ENCODE data around the gene RPL19.

RPL19 gene

DNA sequence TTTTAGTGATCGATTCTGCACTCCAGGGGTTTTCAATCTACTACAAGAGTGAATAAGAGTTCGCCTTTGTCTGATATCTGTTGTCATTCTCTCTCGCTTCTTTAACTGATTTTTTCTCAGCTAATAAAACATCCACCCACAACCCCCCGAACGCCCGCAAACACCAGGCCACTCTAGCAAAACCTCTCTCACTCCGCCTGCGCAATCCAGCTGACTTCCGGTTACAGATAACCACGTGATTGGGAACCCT is 338 bp upstream of the RPL19 start:
- peaks cover 20% of the 10 kb centered on the region for H3K36me3 Mint-ChIP-seq
- H3K27ac Mint-ChIP-seq = peak overlapping the region; percentile 100
- H3K9me3 Mint-ChIP-seq (ENCODE audit: low read depth) = no peaks in the 10 kb centered on the region
- H3K4me3 Mint-ChIP-seq = peak overlapping the region; percentile 99
- peaks cover 49% of the 10 kb centered on the region for H3K4me1 Mint-ChIP-seq (ENCODE audit: low read depth)
- H3K27me3 Mint-ChIP-seq = no peaks in the 10 kb centered on the region

DNA sequence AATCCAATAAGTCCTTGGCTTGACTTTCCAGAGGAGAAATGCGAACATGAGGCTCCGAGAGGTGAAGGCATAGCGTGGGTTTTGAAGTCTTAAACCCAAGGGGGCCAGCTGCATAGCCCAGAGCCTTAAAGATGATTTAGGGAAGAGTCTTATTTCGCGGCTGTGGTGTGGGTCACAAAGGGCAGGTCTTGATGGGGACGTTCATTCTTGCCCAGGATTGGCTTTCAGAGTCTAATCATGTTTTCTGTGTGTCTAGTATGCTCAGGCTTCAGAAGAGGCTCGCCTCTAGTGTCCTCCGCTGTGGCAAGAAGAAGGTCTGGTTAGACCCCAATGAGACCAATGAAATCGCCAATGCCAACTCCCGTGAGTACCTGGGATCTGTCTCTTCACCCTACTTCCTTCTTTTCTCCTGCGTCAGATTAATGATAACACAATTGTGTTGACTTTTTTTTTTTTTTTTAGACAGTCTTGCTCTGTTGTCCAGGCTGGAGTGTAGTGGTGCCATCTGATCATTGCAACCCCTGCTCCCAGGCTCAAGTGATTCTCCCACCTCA is 951 bp downstream of the RPL19 start:
- Mint-ChIP-seq H3K27me3 (no peaks in the 10 kb centered on the region), H3K36me3 (peaks cover 20% of the 10 kb centered on the region), H3K4me1 (ENCODE audit: low read depth) (peaks cover 45% of the 10 kb centered on the region), H3K4me3 (peak overlapping the region; percentile 99), H3K27ac (peak overlapping the region; percentile 100), H3K9me3 (ENCODE audit: low read depth) (no peaks in the 10 kb centered on the region)

DNA sequence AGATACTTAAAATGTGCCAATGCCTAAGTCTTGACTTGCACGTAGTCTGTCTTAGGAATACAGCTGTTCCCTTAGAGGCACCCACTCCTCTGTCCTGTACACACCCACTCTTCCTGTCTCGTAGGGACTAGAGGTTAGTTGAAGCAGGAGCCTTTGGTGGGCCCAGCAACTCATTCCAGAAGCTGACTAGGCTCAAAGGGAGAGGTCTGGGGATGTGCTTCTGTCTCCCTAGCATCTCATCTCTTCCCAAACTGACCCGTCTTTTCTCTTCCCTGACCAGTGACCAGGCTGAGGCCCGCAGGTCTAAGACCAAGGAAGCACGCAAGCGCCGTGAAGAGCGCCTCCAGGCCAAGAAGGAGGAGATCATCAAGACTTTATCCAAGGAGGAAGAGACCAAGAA is 4.2 kb downstream of the RPL19 start:
- H3K9me3 Mint-ChIP-seq (ENCODE audit: low read depth) = no peaks in the 10 kb centered on the region
- H3K27ac Mint-ChIP-seq = no peak overlapping the region
- peak overlapping the region; percentile 35 for H3K4me3 Mint-ChIP-seq
- peaks cover 56% of the 10 kb centered on the region for H3K4me1 Mint-ChIP-seq (ENCODE audit: low read depth)
- H3K27me3 Mint-ChIP-seq = no peaks in the 10 kb centered on the region
- H3K36me3 Mint-ChIP-seq = peaks cover 20% of the 10 kb centered on the region

GRCh38 chr17:39205112-39205526 is 5.0 kb downstream of the RPL19 start:
- Mint-ChIP-seq H3K9me3 (ENCODE audit: low read depth) (no peaks in the 10 kb centered on the region), H3K36me3 (peaks cover 20% of the 10 kb centered on the region), H3K27me3 (no peaks in the 10 kb centered on the region), H3K4me3 (peak overlapping the region; percentile 10), H3K4me1 (ENCODE audit: low read depth) (peaks cover 54% of the 10 kb centered on the region), H3K27ac (peak overlapping the region; percentile 41)

DNA sequence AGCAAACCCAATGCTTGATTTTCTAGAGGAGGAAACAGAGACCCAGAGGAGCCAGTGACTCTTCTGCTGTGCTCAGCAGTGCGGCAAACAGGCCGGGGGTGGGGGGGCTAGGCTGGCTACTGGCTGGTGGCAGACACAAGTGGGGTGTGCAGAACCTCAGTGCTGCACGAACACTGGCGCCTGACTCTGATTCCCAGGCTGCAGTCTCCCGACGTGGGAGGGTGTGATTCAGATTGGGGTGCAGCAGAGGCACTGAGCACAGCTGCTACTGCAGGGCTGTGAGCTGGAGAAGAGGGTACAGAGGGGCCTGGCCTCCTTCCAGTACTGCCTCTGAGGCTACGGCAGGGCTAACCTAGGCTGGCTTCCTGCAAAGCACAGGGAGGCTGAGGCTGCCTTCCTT is 8.1 kb downstream of the RPL19 start:
- H3K27me3 Mint-ChIP-seq = no peaks in the 10 kb centered on the region
- peaks cover 4% of the 10 kb centered on the region for H3K36me3 Mint-ChIP-seq
- no peaks in the 10 kb centered on the region for H3K9me3 Mint-ChIP-seq (ENCODE audit: low read depth)
- H3K4me1 Mint-ChIP-seq (ENCODE audit: low read depth) = peaks cover 40% of the 10 kb centered on the region
- H3K4me3 Mint-ChIP-seq = no peak overlapping the region
- H3K27ac Mint-ChIP-seq = peak overlapping the region; percentile 6

DNA sequence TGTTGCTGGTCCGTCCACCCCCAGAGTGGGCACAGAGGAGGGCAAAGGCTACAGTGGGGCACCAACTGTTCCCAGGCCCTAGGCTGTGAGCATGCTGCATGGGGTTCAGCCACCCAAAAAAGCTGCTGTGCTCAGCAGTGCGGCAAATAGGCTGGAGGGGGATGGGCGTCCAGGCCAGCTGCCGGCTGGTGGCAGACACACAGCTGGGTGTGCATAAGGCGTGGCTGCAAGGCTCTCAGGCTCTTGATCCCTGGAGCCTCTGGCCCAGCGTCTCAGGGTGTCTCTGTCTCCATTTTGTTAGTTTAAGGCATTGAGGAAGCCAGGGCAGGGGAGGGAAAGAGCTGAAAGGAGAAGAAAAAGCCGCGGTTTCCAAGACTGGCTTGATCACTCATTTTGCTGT is 8.8 kb downstream of the RPL19 start:
- Mint-ChIP-seq H3K36me3 (peaks cover under 1% of the 10 kb centered on the region), H3K4me1 (ENCODE audit: low read depth) (peaks cover 34% of the 10 kb centered on the region), H3K27me3 (no peaks in the 10 kb centered on the region), H3K9me3 (ENCODE audit: low read depth) (no peaks in the 10 kb centered on the region), H3K4me3 (peak overlapping the region; percentile 56), H3K27ac (no peak overlapping the region)

- H3K4me3 Mint-ChIP-seq = peak overlapping the region; percentile 56
- no peaks in the 10 kb centered on the region for H3K9me3 Mint-ChIP-seq (ENCODE audit: low read depth)
- H3K36me3 Mint-ChIP-seq = no peaks in the 10 kb centered on the region
- H3K27ac Mint-ChIP-seq = no peak overlapping the region
- no peaks in the 10 kb centered on the region for H3K27me3 Mint-ChIP-seq
- H3K4me1 Mint-ChIP-seq (ENCODE audit: low read depth) = peaks cover 34% of the 10 kb centered on the region
Measured at GRCh38 chr17:39209317-39210092, 9.4 kb downstream of the RPL19 start.

- H3K27me3 Mint-ChIP-seq = no peaks in the 10 kb centered on the region
- H3K9me3 Mint-ChIP-seq (ENCODE audit: low read depth) = no peaks in the 10 kb centered on the region
- peaks cover 33% of the 10 kb centered on the region for H3K4me1 Mint-ChIP-seq (ENCODE audit: low read depth)
- peak overlapping the region; percentile 51 for H3K4me3 Mint-ChIP-seq
- H3K36me3 Mint-ChIP-seq = no peaks in the 10 kb centered on the region
- peak overlapping the region; percentile 50 for H3K27ac Mint-ChIP-seq
Measured at GRCh38 chr17:39210093-39210434, 10.0 kb downstream of the RPL19 start.

DNA sequence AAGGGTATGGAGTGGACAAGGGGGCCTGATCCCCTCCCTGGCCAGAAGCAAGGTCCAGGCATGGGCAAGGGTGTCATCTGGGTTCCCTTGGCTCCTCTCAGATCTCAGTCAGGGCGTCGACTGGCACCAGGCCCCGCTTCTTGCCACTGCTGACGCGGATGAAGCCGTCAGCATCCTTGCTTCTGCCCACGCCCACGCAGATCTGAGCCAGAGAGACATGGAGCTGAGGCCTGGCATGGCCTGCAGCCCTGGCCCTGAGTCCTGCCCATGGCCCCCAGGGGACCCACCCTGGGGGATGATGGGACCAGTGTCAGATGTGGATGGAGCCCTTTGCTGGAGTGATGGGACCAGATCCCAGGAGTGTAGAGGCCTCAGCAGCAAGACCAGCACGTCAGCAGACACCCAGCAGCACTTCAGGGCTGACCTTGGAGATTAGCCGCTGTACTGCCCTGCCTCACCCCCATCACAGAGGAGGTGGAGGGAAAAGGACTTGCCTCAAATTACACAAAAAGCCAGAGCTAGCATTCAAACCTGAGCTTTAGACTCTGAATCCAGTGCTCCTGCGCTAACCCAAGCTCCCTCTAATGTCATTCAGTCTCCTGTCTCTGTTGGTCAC is 12.2 kb downstream of the RPL19 start:
- Mint-ChIP-seq H3K4me1 (ENCODE audit: low read depth) (peaks cover 24% of the 10 kb centered on the region), H3K4me3 (no peak overlapping the region), H3K36me3 (no peaks in the 10 kb centered on the region), H3K9me3 (ENCODE audit: low read depth) (no peaks in the 10 kb centered on the region), H3K27me3 (no peaks in the 10 kb centered on the region), H3K27ac (no peak overlapping the region)

GRCh38 chr17:39212841-39213480 is 12.9 kb downstream of the RPL19 start:
- no peak overlapping the region for H3K27ac Mint-ChIP-seq
- no peaks in the 10 kb centered on the region for H3K36me3 Mint-ChIP-seq
- H3K4me1 Mint-ChIP-seq (ENCODE audit: low read depth) = peaks cover 19% of the 10 kb centered on the region
- H3K9me3 Mint-ChIP-seq (ENCODE audit: low read depth) = no peaks in the 10 kb centered on the region
- no peak overlapping the region for H3K4me3 Mint-ChIP-seq
- H3K27me3 Mint-ChIP-seq = no peaks in the 10 kb centered on the region

DNA sequence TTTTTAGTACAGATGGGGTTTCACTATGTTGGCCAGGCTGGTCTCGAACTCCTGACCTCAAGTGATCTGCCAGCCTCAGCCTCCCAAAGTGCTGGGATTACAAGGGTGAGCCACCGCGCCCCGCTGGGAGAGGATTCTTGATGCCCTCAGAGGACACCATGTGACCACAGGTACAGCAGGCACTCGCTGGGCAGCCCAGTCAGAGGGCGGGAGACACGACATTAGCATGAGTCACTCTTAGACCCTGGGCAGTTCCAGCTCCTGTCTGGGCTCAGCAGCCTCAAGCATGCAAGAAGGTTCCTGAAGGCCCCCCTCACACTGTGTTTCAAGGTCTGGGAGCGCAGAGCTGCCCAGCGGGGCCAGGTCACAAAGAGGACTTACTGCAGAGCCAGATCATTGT is 13.8 kb downstream of the RPL19 start:
- no peak overlapping the region for H3K4me3 Mint-ChIP-seq
- H3K36me3 Mint-ChIP-seq = no peaks in the 10 kb centered on the region
- no peaks in the 10 kb centered on the region for H3K27me3 Mint-ChIP-seq
- H3K27ac Mint-ChIP-seq = no peak overlapping the region
- H3K4me1 Mint-ChIP-seq (ENCODE audit: low read depth) = peaks cover 10% of the 10 kb centered on the region
- no peaks in the 10 kb centered on the region for H3K9me3 Mint-ChIP-seq (ENCODE audit: low read depth)

DNA sequence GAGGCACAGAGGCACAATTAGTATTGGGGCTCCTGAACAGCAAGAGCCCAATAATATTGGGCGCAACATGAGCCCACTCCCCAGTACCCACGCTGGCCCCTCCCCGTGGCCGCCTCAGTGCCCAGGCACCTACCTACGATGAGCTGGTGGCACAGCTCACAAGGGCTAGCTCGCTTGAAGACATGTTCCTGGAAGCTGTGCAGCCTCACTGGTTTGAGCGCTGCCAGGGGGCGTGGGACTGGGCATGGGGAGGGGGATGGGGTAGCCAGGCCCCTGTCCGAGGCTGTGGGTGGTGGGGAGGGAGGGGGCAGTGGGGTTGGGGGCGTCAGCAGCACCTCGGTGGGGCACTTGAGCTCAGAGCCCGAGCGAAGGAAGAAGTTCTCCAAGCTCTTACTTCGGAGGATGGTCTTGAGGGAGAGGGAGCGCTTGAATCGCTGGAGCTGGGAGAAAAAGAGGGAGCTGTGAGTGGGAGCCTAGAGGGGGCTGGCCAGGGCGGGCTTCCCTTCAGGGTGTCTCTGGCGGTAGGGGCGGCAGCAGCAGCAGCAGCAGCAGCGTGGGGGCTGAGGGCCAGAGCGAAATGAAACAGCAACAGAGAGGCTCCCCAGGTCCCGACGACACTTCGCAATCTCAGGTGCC is 17.8 kb downstream of the RPL19 start:
- peaks cover 3% of the 10 kb centered on the region for H3K27me3 Mint-ChIP-seq
- no peaks in the 10 kb centered on the region for H3K36me3 Mint-ChIP-seq
- H3K27ac Mint-ChIP-seq = no peak overlapping the region
- H3K4me1 Mint-ChIP-seq (ENCODE audit: low read depth) = no peaks in the 10 kb centered on the region
- H3K9me3 Mint-ChIP-seq (ENCODE audit: low read depth) = no peaks in the 10 kb centered on the region
- no peak overlapping the region for H3K4me3 Mint-ChIP-seq

DNA sequence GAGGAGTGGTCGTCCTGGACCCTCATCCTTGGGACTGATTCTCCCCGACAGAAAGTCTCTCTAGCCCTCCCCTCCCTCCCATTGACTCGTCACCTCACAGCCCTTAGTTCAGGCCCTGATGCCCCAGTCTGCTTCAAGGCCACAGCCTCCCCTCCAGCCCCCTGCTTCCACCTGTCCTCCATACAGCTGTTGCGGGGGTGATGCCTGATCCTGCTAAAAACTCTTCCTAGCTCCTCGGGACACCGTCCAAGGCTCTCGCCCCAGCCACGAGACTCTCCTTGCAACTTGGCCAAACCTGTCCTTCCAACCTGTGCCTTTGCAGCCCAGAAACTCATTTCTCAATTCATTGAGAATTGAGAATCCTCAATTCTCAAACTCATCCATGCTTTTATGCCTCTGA is 18.8 kb downstream of the RPL19 start:
- no peak overlapping the region for H3K4me3 Mint-ChIP-seq
- no peaks in the 10 kb centered on the region for H3K9me3 Mint-ChIP-seq (ENCODE audit: low read depth)
- H3K4me1 Mint-ChIP-seq (ENCODE audit: low read depth) = no peaks in the 10 kb centered on the region
- no peaks in the 10 kb centered on the region for H3K36me3 Mint-ChIP-seq
- peaks cover 4% of the 10 kb centered on the region for H3K27me3 Mint-ChIP-seq
- H3K27ac Mint-ChIP-seq = no peak overlapping the region

DNA sequence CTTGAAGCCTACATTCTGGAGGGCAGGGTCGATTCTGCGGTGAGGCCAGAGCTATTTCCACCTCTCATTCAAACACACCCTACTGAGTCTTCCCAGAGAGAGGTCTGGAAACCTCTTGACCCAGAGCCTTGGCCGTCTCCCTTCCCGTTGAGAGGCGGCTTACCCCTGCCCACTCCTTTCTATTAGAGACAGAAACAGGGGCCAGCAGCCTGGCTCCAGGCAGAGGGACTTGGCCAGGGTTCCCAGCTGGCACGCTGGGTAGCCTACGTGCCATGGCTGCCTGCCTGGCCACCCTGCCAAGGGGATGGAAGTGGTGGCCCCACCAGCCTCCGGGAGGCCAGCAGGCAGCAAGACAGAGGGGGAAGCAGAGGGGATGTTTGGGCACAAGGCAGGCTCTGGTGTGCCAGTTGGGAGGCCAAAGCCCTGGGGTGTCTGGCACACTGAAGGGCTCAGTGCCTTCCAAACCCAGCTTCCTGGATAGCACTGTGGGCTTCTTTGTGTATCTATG is 19.6 kb downstream of the RPL19 start:
- H3K4me1 Mint-ChIP-seq (ENCODE audit: low read depth) = no peaks in the 10 kb centered on the region
- no peak overlapping the region for H3K4me3 Mint-ChIP-seq
- no peaks in the 10 kb centered on the region for H3K36me3 Mint-ChIP-seq
- no peak overlapping the region for H3K27ac Mint-ChIP-seq
- H3K27me3 Mint-ChIP-seq = peaks cover 6% of the 10 kb centered on the region
- H3K9me3 Mint-ChIP-seq (ENCODE audit: low read depth) = no peaks in the 10 kb centered on the region

DNA sequence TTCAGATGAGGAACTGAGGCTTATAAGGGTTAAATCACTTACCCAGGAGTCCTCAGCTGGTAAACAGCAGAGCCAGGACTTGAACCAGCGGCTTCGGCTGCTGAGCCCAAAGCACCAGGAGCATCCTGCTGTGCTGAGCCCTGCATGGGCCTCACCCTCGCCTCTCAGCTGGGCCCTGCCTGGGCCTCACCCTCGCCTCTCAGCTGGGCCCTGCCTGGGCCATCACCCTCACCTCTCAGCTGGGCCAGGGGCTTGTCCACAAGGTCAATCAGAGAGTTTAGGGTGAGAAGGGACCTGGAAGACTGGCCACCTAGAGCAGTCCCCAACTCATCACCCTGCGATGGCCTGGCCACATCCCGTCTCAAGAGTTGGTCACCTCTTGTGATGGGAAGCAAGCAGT is 21.5 kb downstream of the RPL19 start:
- Mint-ChIP-seq H3K4me3 (no peak overlapping the region), H3K27me3 (peaks cover 9% of the 10 kb centered on the region), H3K4me1 (ENCODE audit: low read depth) (peaks cover 6% of the 10 kb centered on the region), H3K27ac (no peak overlapping the region), H3K36me3 (no peaks in the 10 kb centered on the region), H3K9me3 (ENCODE audit: low read depth) (no peaks in the 10 kb centered on the region)
